IPS-18c (cell line): ENCODE results near the gene RCCD1.

Experiments used
- H3K4me3 ChIP-seq: 2 replicates; pipeline ENCODE4 v1.7.0; 2013; ENCODE audit warnings: low read depth, mild to moderate bottlenecking, low read length, moderate library complexity; ENCODE audit not compliant: insufficient read depth
- H3K9me3 ChIP-seq: one replicate; pipeline ENCODE4 v1.6.1; 2013; ENCODE audit warnings: mild to moderate bottlenecking, low read length, moderate library complexity; ENCODE audit not compliant: control insufficient read depth, insufficient read depth

Gene RCCD1

GRCh38 chr15:90953947-90954711 lies 555 bp upstream of the RCCD1 start:
- H3K9me3 ChIP-seq, result no peaks in the 10 kb centered on the region
- no peak overlapping the region for H3K4me3 ChIP-seq

DNA sequence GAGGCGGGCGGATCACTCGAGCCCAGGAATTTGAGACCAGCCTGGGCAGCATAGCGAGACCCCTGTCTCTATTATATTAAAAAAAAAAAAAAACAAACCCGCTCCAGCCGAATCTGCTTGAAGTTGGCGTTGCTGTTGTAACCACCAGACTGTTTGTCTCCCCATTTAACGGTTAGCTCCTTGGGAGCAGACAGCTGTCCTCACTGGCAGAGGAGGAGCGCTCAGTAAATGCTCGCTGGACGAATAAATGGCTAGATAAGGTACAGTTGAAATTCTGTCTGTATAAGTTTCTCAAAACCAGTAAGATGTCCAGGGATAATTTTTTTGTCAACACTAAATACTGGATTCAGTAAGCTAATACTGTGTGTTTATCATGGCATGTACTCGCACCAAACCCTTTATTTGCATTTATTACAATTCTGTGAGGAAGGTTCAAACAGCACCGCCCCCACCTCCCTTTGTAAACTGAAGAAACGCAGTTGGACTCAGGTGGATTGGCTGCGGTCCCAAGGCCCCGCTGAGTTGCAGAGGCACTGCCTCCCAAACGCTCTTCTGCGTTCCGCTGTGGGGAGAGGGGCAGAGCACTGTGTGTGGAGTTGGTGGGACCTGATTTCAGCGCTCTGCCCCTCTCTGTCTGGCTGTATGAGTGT lies 1.1 kb downstream of the RCCD1 start:
- Histone ChIP-seq H3K4me3 (peak overlapping the region; percentile 84), H3K9me3 (no peaks in the 10 kb centered on the region)

DNA sequence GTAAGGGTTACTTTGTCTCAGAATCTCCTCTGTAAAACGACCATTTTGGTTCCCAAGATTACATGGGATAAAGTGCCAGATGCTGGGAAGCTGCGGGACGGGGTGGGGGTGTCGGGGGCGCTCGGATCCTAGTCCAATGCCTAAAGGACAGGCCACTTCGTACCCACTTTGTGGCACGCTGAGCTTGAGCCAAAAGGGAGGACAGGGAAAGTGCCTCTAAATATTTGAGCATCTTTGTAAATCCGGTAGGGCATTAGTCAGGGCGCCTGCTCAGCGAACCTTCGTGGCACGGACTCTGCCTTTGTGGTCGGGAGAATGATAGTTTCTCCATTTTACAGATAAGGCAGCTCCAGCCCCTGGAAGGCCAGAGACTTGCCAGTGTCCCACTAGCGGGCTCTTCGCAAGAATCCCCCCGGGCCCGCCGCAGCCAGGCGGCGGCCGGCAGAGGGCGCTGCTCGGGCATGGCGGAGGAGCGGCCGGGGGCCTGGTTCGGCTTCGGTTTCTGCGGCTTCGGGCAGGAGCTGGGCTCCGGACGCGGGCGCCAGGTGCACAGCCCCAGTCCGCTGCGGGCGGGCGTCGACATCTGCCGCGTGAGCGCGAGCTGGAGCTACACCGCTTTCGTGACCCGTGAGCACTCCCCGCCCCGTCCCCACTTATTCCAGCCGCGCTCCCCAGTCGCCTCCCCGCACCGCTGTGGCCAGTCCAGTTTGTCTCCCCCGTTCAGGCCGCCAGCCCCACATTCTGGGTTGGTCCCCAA lies 1.8 kb downstream of the RCCD1 start:
- Histone ChIP-seq H3K4me3 (peak overlapping the region; percentile 75), H3K9me3 (no peaks in the 10 kb centered on the region)

DNA sequence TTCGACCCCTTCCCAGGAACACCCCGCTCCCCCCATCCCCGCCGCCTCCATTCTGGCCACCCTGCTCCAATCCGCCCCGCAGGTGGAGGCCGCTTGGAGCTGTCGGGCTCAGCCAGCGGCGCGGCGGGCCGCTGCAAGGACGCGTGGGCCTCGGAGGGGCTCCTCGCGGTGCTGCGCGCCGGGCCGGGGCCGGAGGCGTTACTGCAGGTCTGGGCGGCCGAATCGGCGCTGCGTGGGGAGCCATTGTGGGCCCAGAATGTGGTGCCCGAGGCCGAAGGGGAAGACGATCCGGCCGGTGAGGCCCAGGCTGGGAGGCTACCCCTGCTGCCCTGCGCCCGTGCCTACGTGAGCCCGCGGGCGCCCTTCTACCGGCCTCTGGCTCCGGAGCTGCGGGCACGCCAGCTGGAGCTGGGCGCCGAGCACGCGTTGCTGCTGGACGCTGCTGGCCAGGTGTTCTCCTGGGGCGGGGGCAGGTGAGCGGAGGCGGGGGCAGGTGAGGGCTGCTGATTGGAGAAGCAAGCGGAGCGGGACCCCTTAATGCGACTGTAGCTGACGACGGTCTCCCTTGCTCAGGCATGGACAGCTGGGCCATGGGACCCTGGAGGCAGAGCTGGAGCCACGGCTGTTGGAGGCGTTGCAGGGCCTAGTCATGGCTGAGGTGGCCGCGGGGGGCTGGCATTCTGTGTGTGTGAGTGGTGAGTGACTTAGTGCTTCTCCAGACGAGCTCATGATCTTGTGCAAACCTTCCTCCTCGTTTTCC lies 2.5 kb downstream of the RCCD1 start:
- Histone ChIP-seq H3K9me3 (no peaks in the 10 kb centered on the region), H3K4me3 (peak overlapping the region; percentile 75)

DNA sequence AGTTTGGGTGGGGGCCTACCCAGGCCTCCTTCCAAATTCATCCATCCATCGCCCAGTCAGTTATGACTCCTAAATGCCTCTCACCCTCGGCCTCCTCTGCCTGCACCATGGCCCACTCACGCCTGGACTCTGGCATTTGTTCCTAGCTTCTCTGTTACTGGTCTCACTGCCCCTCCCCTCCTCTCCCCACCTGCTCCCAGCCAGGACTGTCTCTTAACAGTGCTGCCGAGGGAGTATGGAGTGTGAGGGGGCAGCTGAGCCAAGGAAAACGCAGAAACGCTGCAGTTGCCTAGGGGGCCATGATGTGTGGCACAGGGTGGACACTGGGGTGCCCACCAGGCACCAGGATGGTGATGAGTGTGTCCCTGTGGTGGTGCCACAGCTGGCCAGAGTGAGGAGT lies 3.1 kb downstream of the RCCD1 start:
- peak overlapping the region; percentile 75; the same call in 1 of the 2 replicates for H3K4me3 ChIP-seq
- no peaks in the 10 kb centered on the region for H3K9me3 ChIP-seq

DNA sequence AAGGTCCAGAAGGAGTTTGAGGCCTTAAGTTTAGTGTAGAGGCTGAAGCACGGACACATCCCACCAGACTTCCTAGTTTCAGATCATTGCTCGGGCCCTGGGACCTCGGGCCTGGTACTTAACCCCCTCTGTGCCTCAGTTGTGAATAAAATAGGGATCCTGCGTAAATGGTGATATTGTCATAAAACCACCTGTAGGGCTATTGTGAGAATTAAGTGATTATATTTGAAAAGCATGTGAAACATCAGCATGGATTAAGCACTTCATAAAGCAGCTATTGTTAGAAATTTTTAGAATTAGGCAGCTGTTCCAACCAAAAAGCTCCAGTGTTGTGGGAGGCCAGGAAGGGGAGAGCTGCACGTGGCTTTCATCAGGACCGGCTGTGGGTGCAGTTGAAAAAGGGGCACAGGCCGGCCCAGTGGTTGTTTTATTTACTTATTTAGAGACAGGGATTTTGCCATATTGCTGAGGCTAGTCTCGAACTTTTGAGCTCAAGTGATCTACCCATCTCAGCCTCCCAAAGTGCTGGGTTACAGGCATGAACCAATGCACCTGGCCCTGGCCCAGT lies 4.4 kb downstream of the RCCD1 start:
- Histone ChIP-seq H3K9me3 (no peaks in the 10 kb centered on the region), H3K4me3 (no peak overlapping the region)

GRCh38 chr15:90959894-90960293 lies 5.2 kb downstream of the RCCD1 start:
- Histone ChIP-seq H3K4me3 (no peak overlapping the region), H3K9me3 (no peaks in the 10 kb centered on the region)

DNA sequence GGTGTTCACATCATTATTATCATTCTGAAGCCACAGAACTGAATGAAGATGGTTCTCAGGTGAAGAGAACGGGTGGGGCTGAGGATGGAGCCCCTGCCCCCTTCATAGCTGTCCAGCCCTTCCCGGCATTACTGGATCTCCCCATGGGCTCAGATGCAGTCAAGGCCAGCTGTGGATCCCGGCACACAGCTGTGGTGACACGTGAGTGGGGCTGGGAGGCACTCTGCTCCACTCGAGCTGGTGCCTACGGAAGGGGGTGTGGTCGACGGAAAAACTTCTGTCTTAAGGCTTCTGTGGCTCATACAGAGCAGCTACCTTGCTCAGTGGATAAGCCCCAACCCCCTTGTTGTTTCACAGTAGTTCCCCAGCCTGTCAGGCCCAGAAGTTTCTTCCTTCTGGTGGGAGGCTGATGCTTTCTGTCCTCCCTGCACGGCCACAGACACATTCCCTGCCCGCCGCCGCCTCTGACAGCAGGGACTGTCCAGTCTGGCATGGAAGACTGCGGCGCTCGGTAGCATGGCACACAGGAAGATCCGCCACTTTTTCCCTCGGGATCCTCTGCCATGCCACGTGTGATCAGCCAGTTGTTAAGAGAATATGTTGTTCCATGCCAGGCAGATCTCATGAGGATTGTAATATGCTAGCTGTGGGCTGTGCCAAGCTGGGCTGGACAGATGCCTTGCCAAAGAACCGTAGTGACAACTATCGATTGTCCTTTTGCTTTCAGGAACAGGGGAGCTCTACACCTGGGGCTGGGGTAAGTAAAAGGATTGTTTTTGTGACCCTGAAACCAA lies 5.8 kb downstream of the RCCD1 start:
- Histone ChIP-seq H3K4me3 (no peak overlapping the region), H3K9me3 (no peaks in the 10 kb centered on the region)

- Histone ChIP-seq H3K4me3 (no peak overlapping the region), H3K9me3 (no peaks in the 10 kb centered on the region)
These were observed 7.3 kb downstream of the RCCD1 start for GRCh38 chr15:90962021-90962420.

- Histone ChIP-seq H3K9me3 (no peaks in the 10 kb centered on the region), H3K4me3 (no peak overlapping the region)
These were observed 11.6 kb downstream of the RCCD1 start for GRCh38 chr15:90966262-90966661.

- H3K9me3 ChIP-seq, result no peaks in the 10 kb centered on the region
- H3K4me3 ChIP-seq, result no peak overlapping the region
These were observed 12.5 kb downstream of the RCCD1 start for GRCh38 chr15:90967206-90967605.

DNA sequence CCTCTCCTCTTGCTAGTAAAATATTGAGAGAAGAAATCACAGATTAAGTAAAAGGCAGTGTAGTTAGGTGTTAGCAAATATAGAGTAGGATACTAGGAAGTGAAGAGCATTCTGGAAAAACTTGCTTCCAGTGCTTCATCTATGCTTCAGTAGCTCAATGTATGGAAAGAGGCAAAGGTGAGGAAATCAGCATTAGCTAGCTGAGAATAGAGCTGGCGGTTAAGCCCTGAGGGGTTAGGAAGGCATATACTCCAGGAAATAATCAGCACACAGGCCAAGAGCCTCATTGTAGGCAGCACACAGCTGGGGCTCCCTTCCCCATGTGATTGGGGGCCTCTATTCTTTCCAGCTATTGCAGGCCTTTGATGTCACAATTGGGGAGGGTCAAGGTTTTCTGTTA lies 13.8 kb downstream of the RCCD1 start:
- Histone ChIP-seq H3K4me3 (no peak overlapping the region), H3K9me3 (no peaks in the 10 kb centered on the region)

DNA sequence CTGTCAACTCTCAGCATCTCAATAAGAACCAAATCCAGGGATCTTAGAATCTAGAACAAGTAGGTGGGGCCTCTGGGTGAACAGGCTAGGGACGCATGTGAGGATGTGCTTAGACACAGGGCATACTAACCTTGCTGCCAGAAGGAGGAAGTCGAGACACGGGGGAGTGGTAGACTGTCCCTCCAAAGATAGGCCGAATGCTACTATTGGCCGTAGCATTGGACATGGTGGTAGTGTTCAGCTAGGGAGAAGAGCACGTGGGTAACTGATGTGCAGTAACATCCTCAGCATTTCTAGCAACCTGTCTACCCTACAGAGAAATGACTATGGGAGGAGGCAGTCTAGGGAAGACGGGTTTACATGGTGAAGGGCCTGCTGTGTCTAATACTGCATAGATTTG lies 15.6 kb downstream of the RCCD1 start:
- Histone ChIP-seq H3K4me3 (no peak overlapping the region), H3K9me3 (no peaks in the 10 kb centered on the region)

DNA sequence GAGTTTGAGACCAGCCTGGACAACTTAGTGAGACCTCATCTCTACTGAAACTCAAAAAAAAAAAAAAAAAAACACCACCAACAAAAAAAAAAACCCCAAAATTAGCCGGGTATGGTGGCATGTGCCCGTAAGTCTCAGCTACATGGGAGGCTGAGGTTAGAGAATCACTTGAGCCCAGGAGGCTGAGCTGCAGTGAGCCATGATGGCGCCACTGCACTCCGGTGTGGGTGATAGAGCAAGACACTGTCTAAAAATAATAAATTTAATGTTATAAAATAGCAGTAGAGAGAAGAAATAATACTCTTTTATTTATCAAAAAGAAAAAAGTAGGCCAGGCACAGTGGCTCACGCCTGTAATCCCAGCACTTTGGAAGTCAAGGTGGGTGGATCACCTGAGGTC lies 17.4 kb downstream of the RCCD1 start:
- Histone ChIP-seq H3K4me3 (no peak overlapping the region), H3K9me3 (no peaks in the 10 kb centered on the region)

GRCh38 chr15:90974216-90974615 lies 19.5 kb downstream of the RCCD1 start:
- no peak overlapping the region for H3K4me3 ChIP-seq
- peaks cover 2% of the 10 kb centered on the region for H3K9me3 ChIP-seq

GRCh38 chr15:90979582-90979981 lies 24.9 kb downstream of the RCCD1 start:
- no peak overlapping the region for H3K4me3 ChIP-seq
- H3K9me3 ChIP-seq, result peaks cover 2% of the 10 kb centered on the region
